K562 (cell line): ENCODE measurements around the gene TTC9C. TPM values are rescaled to one million over a fixed set of nuclear protein-coding genes. Genes with fewer than 3 reads are reported as not detected.

Source experiments
- BDP1 ChIP-seq: IDR thresholded peaks from 3 replicates; pipeline ENCODE4 v1.6.1; 2011; ENCODE audit not compliant: insufficient read length, insufficient read depth
- BRD9 ChIP-seq: fragments of 450-650 bp; IDR thresholded peaks from 2 replicates; pipeline ENCODE4 v1.6.1; 2018; ENCODE audit warnings: low read depth; ENCODE audit not compliant: partially characterized antibody
- CREBBP ChIP-seq: IDR thresholded peaks from one replicate; pipeline ENCODE4 v1.6.1; 2012; ENCODE audit warnings: low read depth, mild to moderate bottlenecking, control low read depth, inconsistent platforms, low read length
- EZH2 ChIP-seq: IDR thresholded peaks from 2 replicates; pipeline ENCODE4 v1.6.1; 2012; ENCODE audit warnings: low read depth, mild to moderate bottlenecking, inconsistent platforms, low read length, borderline replicate concordance
- HMBOX1 ChIP-seq: sonication (generic); IDR thresholded peaks from 2 replicates; pipeline ENCODE4 v1.6.1; 2016
- KLF1 ChIP-seq: fragments of 450-650 bp; IDR thresholded peaks from 2 replicates; pipeline ENCODE4 v1.6.1; 2016; ENCODE audit warnings: missing genetic modification characterization, missing compliant biosample characterization
- NR2C2 ChIP-seq, 2 experiments: fragments of 200-800 bp in 1 of 2; sonication (Bioruptor generic) in 1 of 2; sonication (generic) in 1 of 2; formaldehyde crosslinking in 1 of 2; IDR thresholded peaks; 2 replicates each; pipeline versions ENCODE4 v1.6.1 to v1.8.0; 2016 to 2022; ENCODE audit warnings: mild to moderate bottlenecking in 1 of 2, missing compliant biosample characterization in 1 of 2, missing genetic modification characterization in 1 of 2, missing genetic modification reagents in 1 of 2
- PATZ1 ChIP-seq: fragments of 250-450 bp; sonication (Bioruptor Pico); IDR thresholded peaks from 2 replicates; pipeline ENCODE4 v1.5.0; 2020; ENCODE audit warnings: mild to moderate bottlenecking, borderline replicate concordance
- PRPF4 ChIP-seq: fragments of 200-400 bp; formaldehyde crosslinking; IDR thresholded peaks from one replicate; pipeline ENCODE4 v1.6.1; 2017; ENCODE audit warnings: low read length, low read depth, mild to moderate bottlenecking; ENCODE audit not compliant: insufficient read depth, poor library complexity, severe bottlenecking
- RB1 ChIP-seq: fragments of 450-650 bp; IDR thresholded peaks from 2 replicates; pipeline ENCODE4 v1.6.1; 2017; ENCODE audit warnings: low read depth, mild to moderate bottlenecking
- SRSF7 ChIP-seq: fragments of 200-400 bp; formaldehyde crosslinking; optimal IDR thresholded peaks from 2 replicates; pipeline ENCODE3; 2017; ENCODE audit warnings: mild to moderate bottlenecking, low read depth, low read length
- TFE3 ChIP-seq: fragments of 450-650 bp; formaldehyde crosslinking; IDR thresholded peaks from 2 replicates; pipeline ENCODE4 v1.4.0; 2020; ENCODE audit warnings: mild to moderate bottlenecking, mixed read lengths
- UBTF ChIP-seq, 2 experiments: IDR thresholded peaks; 2 replicates each; pipeline ENCODE4 v1.6.1; 2012; ENCODE audit warnings: improper control_type of control experiment in 2 of 2, low read depth in 2 of 2, low read length in 2 of 2, borderline replicate concordance in 1 of 2
- USF2 ChIP-seq: sonication (generic); formaldehyde crosslinking; IDR thresholded peaks from 2 replicates; pipeline ENCODE4 v1.5.0; 2020; ENCODE audit warnings: missing genetic modification reagents
- ZNF384 ChIP-seq: IDR thresholded peaks from 2 replicates; pipeline ENCODE4 v1.6.1; 2012; ENCODE audit warnings: low read depth, low read length, improper control_type of control experiment
- ZNF445 ChIP-seq: fragments of 250-450 bp; sonication (Bioruptor Pico); IDR thresholded peaks from 2 replicates; pipeline ENCODE4 v1.4.0; 2020; ENCODE audit warnings: low read depth, mild to moderate bottlenecking, moderate library complexity
- ZZZ3 ChIP-seq: fragments of 450-650 bp; IDR thresholded peaks from 2 replicates; pipeline ENCODE4 v1.6.1; 2016; ENCODE audit warnings: antibody characterized with exemption, mild to moderate bottlenecking, moderate library complexity
- polyA plus RNA-seq, 8 experiments: library from polyadenylated mRNA; depleted of rRNA in 4 of 8; stranded (reverse) in 5 of 8; unstranded in 3 of 8; fragments of >200 nt; fragmentation: Nextera tagmentation in 2 of 8; fragmentation: Illumina TruSeq in 1 of 8; extraction: Ambion mirVana in 2 of 8; extraction: Trizol in 1 of 8; gene quantifications; 2 replicates each; pipeline versions ENCODE4 v1.2.1 to v1.2.3, GENCODE V29; 2011 to 2014; ENCODE audit warnings: inconsistent platforms in 1 of 8, missing spikeins in 1 of 8
- total RNA-seq, 7 experiments: library from RNA; depleted of rRNA in 6 of 7; stranded (reverse); fragments of >200 nt in 6 of 7; fragmentation: Illumina TruSeq in 2 of 7; extraction: Trizol in 2 of 7; gene quantifications; 2 replicates each; pipeline versions ENCODE4 v1.2.1 to v1.2.3, GENCODE V29; 2011 to 2021; ENCODE audit warnings: low replicate concordance in 1 of 7

The TTC9C gene
- total and polyA plus RNA-seq, 9 of the 15 experiments (the other 6 are each of a cell fraction or from before 2014, with no cell fraction given), result 32.8 to 59.0 (median 37.1) TPM

GRCh38 chr11:62753736-62754603, 25.7 kb downstream of the TTC9C start, which contains the start of gene ZBTB3 (continued):
- TF ChIP-seq NR2C2 (CRISPR knock-in tag; IDR thresholded peaks at IDR 0.05) (no peak), NR2C2 (tag; IDR thresholded peaks at IDR 0.05) (peak; percentile 82), TFE3 (CRISPR knock-in tag) (no peak), PATZ1 (CRISPR knock-in tag) (no peak), PRPF4 (no peak), SRSF7 (no peak), UBTF (IDR thresholded peaks at IDR 0.05; ENCODE audit: borderline replicate concordance in 1 of 2, low read depth in 2 of 2, low read length in 2 of 2) (peak; percentile 49 to 83; a peak in 3 of 4 replicates), RB1 (no peak), ZNF384 (no peak), USF2 (CRISPR knock-in tag) (no peak), ZZZ3 (no peak), BDP1 (no peak), EZH2 (no peak), KLF1 (no peak), CREBBP (no peak), ZNF445 (CRISPR knock-in tag) (no peak), BRD9 (no peak), HMBOX1 (peak; percentile 80)
